IMR-90 (cell line): ENCODE measurements around the gene HYDIN. TPM values are rescaled to one million over a fixed set of nuclear protein-coding genes. Genes with fewer than 3 reads are reported as not detected.

Source experiments
- ATAC-seq: fragments of 200-7000 bp; cut with Tn5 transposase; 2 replicates; pipeline ENCODE4 v1.9.1; 2020; ENCODE audit warnings: low read depth, mild to moderate bottlenecking, moderate library complexity
- BruUV-seq: library from RNA; stranded (reverse); fragments of 400-500 nt; replicated peaks from 2 replicates; lab custom pipeline; 2021; lab: Mats Ljungman, UMichigan
- CTCF ChIA-PET: fragments of 300-600 bp; formaldehyde crosslinking; extraction: SDS; loops from one replicate; lab custom pipeline; 2021; ENCODE audit warnings: antibody characterized with exemption; lab: Yijun Ruan, JAX
- POLR2A ChIA-PET: fragments of 300-600 bp; sonication (Branson Sonifier 250); formaldehyde crosslinking; loops from one replicate; lab custom pipeline; 2022; ENCODE audit warnings: antibody characterized with exemption; ENCODE audit not compliant: unreplicated experiment; lab: Charles Lee
- DNase-seq: peaks from one replicate; pipeline ENCODE4 v3.0.0; 2013
- H2AFZ ChIP-seq: replicated peaks from 2 replicates; pipeline ENCODE3; 2013; ENCODE audit warnings: low read length, mild to moderate bottlenecking; ENCODE audit not compliant: poor library complexity
- H2AK5ac ChIP-seq: 2 replicates; pipeline ENCODE4 v1.6.1; 2013; ENCODE audit warnings: low read depth, low read length, inconsistent platforms
- H2AK9ac ChIP-seq: replicated peaks from 2 replicates; pipeline ENCODE3; 2013; ENCODE audit warnings: mild to moderate bottlenecking, low read depth, low read length, moderate library complexity; ENCODE audit not compliant: poor library complexity
- H2BK120ac ChIP-seq: 2 replicates; pipeline ENCODE4 v1.6.1; 2013; ENCODE audit warnings: low read depth, low read length, inconsistent platforms
- H2BK15ac ChIP-seq: 3 replicates; pipeline ENCODE4 v1.6.1; 2013; ENCODE audit warnings: low read depth, low read length, inconsistent platforms
- H2BK20ac ChIP-seq: 2 replicates; pipeline ENCODE4 v1.6.1; 2013; ENCODE audit warnings: low read depth, mild to moderate bottlenecking, inconsistent platforms, low read length, moderate library complexity
- H2BK5ac ChIP-seq: 2 replicates; pipeline ENCODE4 v1.6.1; 2013; ENCODE audit warnings: mild to moderate bottlenecking, low read depth, low read length, inconsistent platforms; ENCODE audit not compliant: poor library complexity, severe bottlenecking
- H3K14ac ChIP-seq: replicated peaks from 2 replicates; pipeline ENCODE4 v1.6.1; 2013; ENCODE audit warnings: low read depth, low read length, inconsistent platforms
- H3K18ac ChIP-seq: 2 replicates; pipeline ENCODE4 v1.6.1; 2013; ENCODE audit warnings: low read depth, low read length, control low read depth
- H3K23ac ChIP-seq: 2 replicates; pipeline ENCODE4 v1.6.1; 2013; ENCODE audit warnings: low read depth, low read length, inconsistent platforms
- H3K27ac ChIP-seq: 2 replicates; pipeline ENCODE4 v1.5.1; 2013; ENCODE audit warnings: mild to moderate bottlenecking, control low read depth, low read length; ENCODE audit not compliant: insufficient read depth
- H3K27me3 ChIP-seq: 2 replicates; pipeline ENCODE4 v1.6.1; 2013; ENCODE audit warnings: low read length; ENCODE audit not compliant: control insufficient read depth, insufficient read depth
- H3K36me3 ChIP-seq: 2 replicates; pipeline ENCODE4 v1.6.1; 2013; ENCODE audit warnings: low read length, mixed read lengths; ENCODE audit not compliant: control insufficient read depth, insufficient read depth
- H3K4ac ChIP-seq: 2 replicates; pipeline ENCODE4 v1.6.1; 2013; ENCODE audit warnings: low read depth, low read length, inconsistent platforms
- H3K4me1 ChIP-seq: 2 replicates; pipeline ENCODE4 v1.6.1; 2013; ENCODE audit warnings: low read length, mixed read lengths; ENCODE audit not compliant: control insufficient read depth, insufficient read depth
- H3K4me2 ChIP-seq: 2 replicates; pipeline ENCODE4 v1.6.1; 2013; ENCODE audit warnings: low read depth, mild to moderate bottlenecking, control low read depth, low read length, moderate library complexity
- H3K4me3 ChIP-seq: 2 replicates; pipeline ENCODE4 v1.5.1; 2013; ENCODE audit warnings: low read depth, mild to moderate bottlenecking, control low read depth, low read length, moderate library complexity; ENCODE audit not compliant: insufficient read depth
- H3K56ac ChIP-seq: 2 replicates; pipeline ENCODE4 v1.6.1; 2013; ENCODE audit warnings: low read length, inconsistent platforms; ENCODE audit not compliant: insufficient read depth; ENCODE audit errors: extremely low read depth
- H3K79me1 ChIP-seq, 2 experiments: 2 replicates each; pipeline ENCODE4 v1.6.1; 2013; ENCODE audit warnings: low read length in 2 of 2, inconsistent platforms in 1 of 2, low read depth in 1 of 2
- H3K9ac ChIP-seq: 2 replicates; pipeline ENCODE4 v1.6.1; 2013; ENCODE audit warnings: low read depth, low read length, control low read depth
- H3K9me1 ChIP-seq: 2 replicates; pipeline ENCODE4 v1.6.1; 2013; ENCODE audit warnings: low read length, inconsistent platforms; ENCODE audit not compliant: insufficient read depth
- H3K9me3 ChIP-seq: 2 replicates; pipeline ENCODE4 v1.6.1; 2013; ENCODE audit warnings: low read length; ENCODE audit not compliant: control insufficient read depth, insufficient read depth
- H4K20me1 ChIP-seq: 2 replicates; pipeline ENCODE4 v1.6.1; 2013; ENCODE audit warnings: low read length, inconsistent platforms; ENCODE audit not compliant: insufficient read depth
- H4K5ac ChIP-seq: 2 replicates; pipeline ENCODE4 v1.6.1; 2013; ENCODE audit warnings: mild to moderate bottlenecking, low read depth, low read length, control low read depth
- H4K8ac ChIP-seq, 2 experiments: 2 replicates each; pipeline ENCODE4 v1.6.1; 2013; ENCODE audit warnings: low read depth in 2 of 2, low read length in 2 of 2, control low read depth in 1 of 2, inconsistent platforms in 1 of 2
- H4K91ac ChIP-seq: 2 replicates; pipeline ENCODE4 v1.6.1; 2013; ENCODE audit warnings: low read depth, low read length, inconsistent platforms; ENCODE audit not compliant: insufficient read depth
- BHLHE40 ChIP-seq: fragments of 150-350 bp; IDR thresholded peaks from 2 replicates; pipeline ENCODE4 v1.6.1; 2016; ENCODE audit warnings: mild to moderate bottlenecking, low read depth, low read length
- CEBPB ChIP-seq: IDR thresholded peaks from 2 replicates; pipeline ENCODE4 v1.6.1; 2012; ENCODE audit warnings: low read depth, low read length, improper control_type of control experiment
- CHD1 ChIP-seq: IDR thresholded peaks from 2 replicates; pipeline ENCODE4 v1.6.1; 2012; ENCODE audit warnings: low read depth, low read length, improper control_type of control experiment
- FOS ChIP-seq: fragments of 150-350 bp; IDR thresholded peaks from 2 replicates; pipeline ENCODE4 v1.6.1; 2016; ENCODE audit warnings: low read depth, low read length
- MAFK ChIP-seq: IDR thresholded peaks from 2 replicates; pipeline ENCODE4 v1.6.1; 2012; ENCODE audit warnings: low read depth, low read length, improper control_type of control experiment
- MAZ ChIP-seq: IDR thresholded peaks from 2 replicates; pipeline ENCODE4 v1.6.1; 2012; ENCODE audit warnings: low read depth, mild to moderate bottlenecking, low read length, improper control_type of control experiment, moderate library complexity, borderline replicate concordance
- MXI1 ChIP-seq: IDR thresholded peaks from 2 replicates; pipeline ENCODE4 v1.6.1; 2012; ENCODE audit warnings: low read depth, mild to moderate bottlenecking, low read length, moderate library complexity, borderline replicate concordance
- NFE2L2 ChIP-seq: fragments of 150-350 bp; IDR thresholded peaks from 2 replicates; pipeline ENCODE4 v1.6.1; 2016; ENCODE audit warnings: low read depth, mild to moderate bottlenecking, low read length
- POLR2A ChIP-seq: IDR thresholded peaks from 2 replicates; pipeline ENCODE4 v1.6.1; 2012; ENCODE audit warnings: mild to moderate bottlenecking, low read depth, low read length
- RAD21 ChIP-seq: IDR thresholded peaks from 2 replicates; pipeline ENCODE4 v1.6.1; 2012; ENCODE audit warnings: low read length, improper control_type of control experiment
- RCOR1 ChIP-seq: IDR thresholded peaks from 2 replicates; pipeline ENCODE4 v1.6.1; 2012; ENCODE audit warnings: mild to moderate bottlenecking, low read length, improper control_type of control experiment; ENCODE audit not compliant: insufficient replicate concordance
- RFX5 ChIP-seq: IDR thresholded peaks from 2 replicates; pipeline ENCODE4 v1.8.0; 2012; ENCODE audit warnings: low read depth, mild to moderate bottlenecking, low read length, moderate library complexity
- WGBS, 2 experiments: methylation state at CpG; one replicate each; pipeline versions ENCODE4 v1.1.5 to v1.1.7; 2013; ENCODE audit warnings: missing lambda C conversion rate in 2 of 2; ENCODE audit not compliant: insufficient read length in 1 of 2; ENCODE audit errors: extremely low coverage in 2 of 2; 5-methylcytosine and 5-hydroxymethylcytosine counted together
- dilution Hi-C: fragments of 300-500 bp; cut with HindIII; formaldehyde crosslinking; loops from one replicate; pipeline ENCODE4 v1.14.3; 2018; ENCODE audit warnings: low sequenced_read_pairs; ENCODE audit not compliant: unreplicated experiment
- in situ Hi-C: fragments of 300-500 bp; cut with MboI; formaldehyde crosslinking; loops from 3 replicates; pipeline ENCODE4 v1.14.3; 2019; ENCODE audit warnings: low sequenced_read_pairs, inconsistent platforms, mixed read lengths
- intact Hi-C: fragments of 100-400 bp; cut with micrococcal nuclease; formaldehyde crosslinking; loops from 2 replicates; pipeline ENCODE4 v1.10.0; 2022
- polyA plus RNA-seq, 3 experiments: library from polyadenylated mRNA; depleted of rRNA; stranded (reverse); fragments of >200 nt; gene quantifications; 2 replicates each; pipeline ENCODE4 v1.2.3, GENCODE V29; 2012; ENCODE audit warnings: low replicate concordance in 1 of 3
- total RNA-seq: library from RNA; depleted of rRNA; stranded (reverse); fragments of >200 nt; gene quantifications from 2 replicates; pipeline ENCODE4 v1.2.3, GENCODE V29; 2012
- TF ChIP-seq, protein P1 (sequence below): conservative IDR thresholded peaks from 2 replicates; pipeline ENCODE4 v1.5.1; 2012; ENCODE audit warnings: mild to moderate bottlenecking, low read depth, low read length, improper control_type of control experiment

The HYDIN gene
- total and polyA plus RNA-seq, 2 of the 4 experiments (the other 2 are of a cell fraction), result 0.18 to 0.27 TPM

DNA sequence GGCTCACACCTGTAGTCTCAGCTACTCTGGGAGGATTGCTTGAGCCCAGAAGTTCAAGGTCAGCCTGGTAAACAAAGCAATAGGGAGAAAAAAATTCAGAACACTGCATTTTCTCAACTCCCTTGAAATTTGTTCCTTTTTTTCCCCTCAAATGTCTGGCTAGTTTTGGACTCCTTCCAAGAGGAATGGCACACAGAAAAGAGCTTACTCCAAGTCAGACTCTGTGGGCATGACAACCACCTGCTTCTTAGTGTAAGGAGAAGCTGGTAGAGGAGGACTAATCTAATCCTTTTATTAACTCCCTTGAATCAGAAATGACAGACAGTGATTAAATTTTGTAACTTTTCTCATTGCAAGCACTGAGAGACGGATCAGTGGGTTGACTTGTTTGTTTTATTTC, 27.9 kb upstream of the HYDIN start:
- intact Hi-C loops, result no loop called here
- WGBS, 2 experiments, result no CpG with 5 or more reads among the region's 1 CpG
- Histone ChIP-seq H2AFZ (no peak overlapping the region), H3K9ac (no peak overlapping the region), H3K79me1 (no peaks in the 10 kb centered on the region), H2BK20ac (no peak overlapping the region), H3K9me3 (no peaks in the 10 kb centered on the region), H3K27me3 (no peaks in the 10 kb centered on the region), H3K4me3 (no peak overlapping the region), H2BK120ac (no peak overlapping the region), H4K5ac (no peak overlapping the region), H3K23ac (no peak overlapping the region), H2AK9ac (no peak overlapping the region), H2AK5ac (no peak overlapping the region), H3K27ac (no peak overlapping the region), H4K91ac (no peak overlapping the region), H3K4me1 (no peaks in the 10 kb centered on the region), H3K14ac (no peak overlapping the region), H2BK5ac (no peak overlapping the region), H2BK15ac (no peak overlapping the region), H3K4ac (no peak overlapping the region), H4K8ac (no peak overlapping the region), H3K36me3 (no peaks in the 10 kb centered on the region), H4K20me1 (no peaks in the 10 kb centered on the region), H3K56ac (no peak overlapping the region), H3K9me1 (no peaks in the 10 kb centered on the region), H3K18ac (no peak overlapping the region), H3K4me2 (no peak overlapping the region)
- ATAC-seq (no peak), DNase-seq (no peak)
- dilution Hi-C loops, result no loop called here
- ChIA-PET POLR2A (no interaction called here), CTCF (no interaction called here)
- TF ChIP-seq RAD21 (no peak), RCOR1 (no peak), NFE2L2 (no peak), BHLHE40 (no peak), MAZ (no peak), CEBPB (no peak), FOS (no peak), RFX5 (no peak), MAFK (no peak), MXI1 (no peak), POLR2A (no peak), CHD1 (no peak)
- TF ChIP-seq, protein P1, sequence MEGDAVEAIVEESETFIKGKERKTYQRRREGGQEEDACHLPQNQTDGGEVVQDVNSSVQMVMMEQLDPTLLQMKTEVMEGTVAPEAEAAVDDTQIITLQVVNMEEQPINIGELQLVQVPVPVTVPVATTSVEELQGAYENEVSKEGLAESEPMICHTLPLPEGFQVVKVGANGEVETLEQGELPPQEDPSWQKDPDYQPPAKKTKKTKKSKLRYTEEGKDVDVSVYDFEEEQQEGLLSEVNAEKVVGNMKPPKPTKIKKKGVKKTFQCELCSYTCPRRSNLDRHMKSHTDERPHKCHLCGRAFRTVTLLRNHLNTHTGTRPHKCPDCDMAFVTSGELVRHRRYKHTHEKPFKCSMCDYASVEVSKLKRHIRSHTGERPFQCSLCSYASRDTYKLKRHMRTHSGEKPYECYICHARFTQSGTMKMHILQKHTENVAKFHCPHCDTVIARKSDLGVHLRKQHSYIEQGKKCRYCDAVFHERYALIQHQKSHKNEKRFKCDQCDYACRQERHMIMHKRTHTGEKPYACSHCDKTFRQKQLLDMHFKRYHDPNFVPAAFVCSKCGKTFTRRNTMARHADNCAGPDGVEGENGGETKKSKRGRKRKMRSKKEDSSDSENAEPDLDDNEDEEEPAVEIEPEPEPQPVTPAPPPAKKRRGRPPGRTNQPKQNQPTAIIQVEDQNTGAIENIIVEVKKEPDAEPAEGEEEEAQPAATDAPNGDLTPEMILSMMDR, result no peak
- in situ Hi-C loops, result no loop called here
- no TSS peak for BruUV-seq
